MCF 10A (cell line): Measurements from ENCODE around the gene HDGFL2. TPM values are rescaled to one million over a fixed set of nuclear protein-coding genes. Genes with fewer than 3 reads are reported as not detected.

Experiments used
- BruUV-seq: library from RNA; stranded (reverse); fragments of 400-500 nt; replicated peaks from 2 replicates; lab custom pipeline; 2021; lab: Mats Ljungman, UMichigan
- CTCF ChIA-PET: fragments of 300-600 bp; sonication (Branson Sonifier 250); formaldehyde crosslinking; extraction: SDS; loops from one replicate; lab custom pipeline; 2021; ENCODE audit warnings: antibody characterized with exemption, inconsistent platforms; lab: Yijun Ruan, JAX
- POLR2A ChIA-PET: fragments of 300-600, 350-650 bp; sonication (Branson Sonifier 250); formaldehyde crosslinking; extraction: SDS; loops from one replicate; lab custom pipeline; 2020; ENCODE audit warnings: antibody characterized with exemption, inconsistent platforms; lab: Yijun Ruan, JAX
- DNase-seq: peaks from one replicate; pipeline ENCODE4 v3.0.0-alpha.2; 2018; ENCODE audit not compliant: unreplicated experiment
- H3K27ac Mint-ChIP-seq: one replicate; pipeline ENCODE4 v1.8.0; 2022; ENCODE audit warnings: mild to moderate bottlenecking, low read depth, mixed read lengths; ENCODE audit not compliant: unreplicated experiment
- H3K27me3 Mint-ChIP-seq: one replicate; pipeline ENCODE4 v1.8.0; 2022; ENCODE audit warnings: mixed read lengths; ENCODE audit not compliant: insufficient read depth, unreplicated experiment
- H3K36me3 Mint-ChIP-seq: one replicate; pipeline ENCODE4 v1.8.0; 2022; ENCODE audit warnings: mild to moderate bottlenecking, moderate library complexity, mixed read lengths; ENCODE audit not compliant: insufficient read depth, unreplicated experiment
- H3K4me1 Mint-ChIP-seq: one replicate; pipeline ENCODE4 v1.8.0; 2022; ENCODE audit warnings: mixed read lengths; ENCODE audit not compliant: insufficient read depth, unreplicated experiment
- H3K4me3 Mint-ChIP-seq: one replicate; pipeline ENCODE4 v1.8.0; 2022; ENCODE audit warnings: mild to moderate bottlenecking, moderate library complexity, mixed read lengths; ENCODE audit not compliant: unreplicated experiment
- H3K9me3 Mint-ChIP-seq: one replicate; pipeline ENCODE4 v1.8.0; 2022; ENCODE audit warnings: mixed read lengths; ENCODE audit not compliant: unreplicated experiment
- intact Hi-C: fragments of 100-400 bp; cut with micrococcal nuclease; formaldehyde crosslinking; loops from 2 replicates; pipeline ENCODE4 v1.14.1; 2022
- total RNA-seq: library from RNA; stranded (reverse); gene quantifications from 2 replicates; pipeline ENCODE4 v1.2.3, GENCODE V29; 2022
- TF ChIP-seq, protein P1 (sequence below): fragments of 200-600 bp; IDR thresholded peaks from one replicate; pipeline ENCODE4 v1.8.0; 2022; ENCODE audit warnings: antibody characterized with exemption, mild to moderate bottlenecking; ENCODE audit not compliant: unreplicated experiment

The HDGFL2 gene
- total RNA-seq, 1 experiment from 2014 or later = 46.3 TPM

DNA sequence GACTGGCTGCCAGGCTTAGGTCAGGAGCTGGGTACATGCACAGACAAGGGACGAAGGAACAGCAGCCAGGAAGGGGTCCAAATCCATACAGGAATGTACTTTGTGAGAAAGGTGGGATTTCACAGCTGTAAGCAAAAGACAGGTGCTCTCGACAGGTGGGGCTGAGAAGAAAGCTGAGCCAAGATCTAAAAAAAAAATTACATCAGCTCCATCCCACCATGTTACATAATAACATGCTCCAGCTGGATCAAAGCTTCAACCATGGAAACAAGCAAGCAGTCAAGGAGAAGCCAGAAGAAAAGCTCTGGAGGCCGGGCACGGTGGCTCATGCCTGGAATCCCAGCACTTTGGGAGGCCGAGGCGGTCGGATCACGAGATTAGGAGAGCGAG is 22.5 kb upstream of the HDGFL2 start:
- H3K36me3 Mint-ChIP-seq = peaks cover 74% of the 10 kb centered on the region
- DNase-seq = no peak
- no peaks in the 10 kb centered on the region for H3K9me3 Mint-ChIP-seq
- no peaks in the 10 kb centered on the region for H3K27me3 Mint-ChIP-seq
- H3K4me3 Mint-ChIP-seq = no peak overlapping the region
- ChIA-PET POLR2A (interaction anchor here (0.7 kb wide), 1 partner anchor 12 kb away, joined by 3 read pairs; no protein-coding TSS in a partner anchor), CTCF (interaction anchor here (0.9 kb wide), 1 partner anchor 80 kb away, joined by 3 read pairs; no protein-coding TSS in a partner anchor)
- H3K4me1 Mint-ChIP-seq = no peaks in the 10 kb centered on the region
- TF ChIP-seq, protein P1, sequence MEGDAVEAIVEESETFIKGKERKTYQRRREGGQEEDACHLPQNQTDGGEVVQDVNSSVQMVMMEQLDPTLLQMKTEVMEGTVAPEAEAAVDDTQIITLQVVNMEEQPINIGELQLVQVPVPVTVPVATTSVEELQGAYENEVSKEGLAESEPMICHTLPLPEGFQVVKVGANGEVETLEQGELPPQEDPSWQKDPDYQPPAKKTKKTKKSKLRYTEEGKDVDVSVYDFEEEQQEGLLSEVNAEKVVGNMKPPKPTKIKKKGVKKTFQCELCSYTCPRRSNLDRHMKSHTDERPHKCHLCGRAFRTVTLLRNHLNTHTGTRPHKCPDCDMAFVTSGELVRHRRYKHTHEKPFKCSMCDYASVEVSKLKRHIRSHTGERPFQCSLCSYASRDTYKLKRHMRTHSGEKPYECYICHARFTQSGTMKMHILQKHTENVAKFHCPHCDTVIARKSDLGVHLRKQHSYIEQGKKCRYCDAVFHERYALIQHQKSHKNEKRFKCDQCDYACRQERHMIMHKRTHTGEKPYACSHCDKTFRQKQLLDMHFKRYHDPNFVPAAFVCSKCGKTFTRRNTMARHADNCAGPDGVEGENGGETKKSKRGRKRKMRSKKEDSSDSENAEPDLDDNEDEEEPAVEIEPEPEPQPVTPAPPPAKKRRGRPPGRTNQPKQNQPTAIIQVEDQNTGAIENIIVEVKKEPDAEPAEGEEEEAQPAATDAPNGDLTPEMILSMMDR = no peak
- H3K27ac Mint-ChIP-seq = no peak overlapping the region
- intact Hi-C loops = no loop called here
- no TSS peak for BruUV-seq

- ChIA-PET POLR2A (no interaction called here), CTCF (interaction anchor here (0.6 kb wide), 1 partner anchor 321 kb away, joined by 3 read pairs; no protein-coding TSS in a partner anchor)
- TF ChIP-seq, protein P1 = no peak
- no peaks in the 10 kb centered on the region for H3K9me3 Mint-ChIP-seq
- no peak overlapping the region for H3K4me3 Mint-ChIP-seq
- no peak overlapping the region for H3K27ac Mint-ChIP-seq
- DNase-seq = no peak
- peaks cover 74% of the 10 kb centered on the region for H3K36me3 Mint-ChIP-seq
- H3K27me3 Mint-ChIP-seq = no peaks in the 10 kb centered on the region
- no TSS peak for BruUV-seq
- intact Hi-C loops = no loop called here
- H3K4me1 Mint-ChIP-seq = peaks cover 22% of the 10 kb centered on the region
Observed at GRCh38 chr19:4452230-4452990, 19.7 kb upstream of the HDGFL2 start.

GRCh38 chr19:4453232-4454179 is 18.6 kb upstream of the HDGFL2 start:
- CTCF ChIA-PET = interaction anchor here (0.5 to 0.6 kb wide), 2 partner anchors 34 to 102 kb away, joined by 4 read pairs; no protein-coding TSS in a partner anchor
- POLR2A ChIA-PET = interaction anchor here (0.6 to 7.7 kb wide), 2 partner anchors 17 to 79 kb away, joined by 4 to 67 read pairs; partner anchors contain the start of gene HDGFL2
- no peaks in the 10 kb centered on the region for H3K27me3 Mint-ChIP-seq
- no peak overlapping the region for H3K4me3 Mint-ChIP-seq
- DNase-seq = no peak
- BruUV-seq = no TSS peak
- intact Hi-C loops = no loop called here
- no peak overlapping the region for H3K27ac Mint-ChIP-seq
- peaks cover 22% of the 10 kb centered on the region for H3K4me1 Mint-ChIP-seq
- no peaks in the 10 kb centered on the region for H3K9me3 Mint-ChIP-seq
- TF ChIP-seq, protein P1 = no peak
- H3K36me3 Mint-ChIP-seq = peaks cover 65% of the 10 kb centered on the region
